GM21381 (cell line): ENCODE results near the gene PXN.

ENCODE experiments used
- ATAC-seq: cut with Tn5 transposase; IDR thresholded peaks from one replicate; pipeline ENCODE4 v1.9.1; 2021; ENCODE audit warnings: mild to moderate bottlenecking, moderate library complexity; ENCODE audit not compliant: unreplicated experiment

The PXN gene

DNA sequence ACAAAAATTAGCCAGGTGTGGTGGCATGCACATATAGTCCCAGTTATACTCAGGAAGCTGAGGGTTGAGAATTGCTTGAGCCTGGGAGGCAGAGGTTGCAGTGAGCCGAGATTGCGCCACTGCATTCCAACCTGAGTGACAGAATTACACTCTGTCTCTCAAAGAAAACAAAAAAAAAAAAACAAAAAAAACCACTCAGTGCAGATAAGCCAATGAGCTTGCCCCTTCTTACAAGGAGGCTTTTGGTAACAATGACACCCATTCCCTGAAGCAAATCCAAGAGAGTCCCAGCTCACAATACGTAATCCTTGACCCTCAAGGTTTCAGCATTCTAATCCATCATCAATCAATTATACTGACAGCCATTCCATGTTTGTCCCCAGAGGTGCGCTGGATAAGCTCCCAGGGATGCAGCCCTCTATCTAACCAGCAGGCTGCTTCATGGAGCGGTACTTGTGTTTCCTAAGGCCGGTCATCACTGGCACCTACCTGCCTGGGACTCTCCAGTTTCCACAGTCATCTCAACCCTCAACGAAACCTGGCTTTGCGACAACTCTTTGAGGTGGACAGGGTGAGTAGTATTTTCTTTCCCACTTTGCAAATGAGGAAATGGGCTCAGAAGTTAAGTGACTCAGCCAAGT is 83.4 kb downstream of the PXN start:
- no peak for ATAC-seq

DNA sequence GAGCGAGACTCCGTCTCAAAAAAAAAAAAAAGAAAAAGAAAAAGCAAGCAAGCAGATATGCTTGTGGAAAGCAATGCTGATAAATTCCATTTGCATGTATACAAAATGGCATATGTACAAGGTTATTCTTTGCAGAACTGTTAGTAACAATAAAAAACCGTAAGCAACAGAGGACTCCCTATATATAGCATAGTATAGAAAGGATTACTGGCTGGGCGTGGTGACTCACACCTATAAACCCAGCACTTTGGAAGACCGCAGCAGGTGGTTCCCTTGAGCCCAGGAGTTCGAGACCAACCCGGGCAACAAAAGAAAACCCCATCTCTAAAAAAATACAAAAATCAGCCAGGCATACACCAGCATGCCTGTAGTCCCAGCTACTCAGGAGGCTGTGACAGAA is 84.6 kb downstream of the PXN start:
- ATAC-seq, result no peak

DNA sequence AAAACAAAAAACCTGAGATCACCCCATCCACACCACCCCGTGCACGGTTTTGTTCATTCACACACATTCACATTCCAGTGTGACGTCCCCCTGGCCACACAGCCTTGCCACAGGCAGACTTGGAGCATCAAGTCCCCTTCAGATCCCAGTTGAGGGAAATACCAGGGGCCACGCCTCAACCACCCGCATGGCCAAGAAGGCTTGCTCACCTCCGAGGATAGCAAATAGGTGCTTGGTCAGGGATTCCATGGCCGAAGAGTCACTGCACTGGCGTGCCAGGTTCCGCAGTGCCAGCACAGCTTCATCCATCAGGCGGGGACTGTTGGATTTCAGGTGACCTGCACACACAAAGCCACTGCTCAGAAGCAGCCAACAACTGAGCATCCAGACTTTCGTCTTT is 90.0 kb downstream of the PXN start:
- ATAC-seq, result no peak

DNA sequence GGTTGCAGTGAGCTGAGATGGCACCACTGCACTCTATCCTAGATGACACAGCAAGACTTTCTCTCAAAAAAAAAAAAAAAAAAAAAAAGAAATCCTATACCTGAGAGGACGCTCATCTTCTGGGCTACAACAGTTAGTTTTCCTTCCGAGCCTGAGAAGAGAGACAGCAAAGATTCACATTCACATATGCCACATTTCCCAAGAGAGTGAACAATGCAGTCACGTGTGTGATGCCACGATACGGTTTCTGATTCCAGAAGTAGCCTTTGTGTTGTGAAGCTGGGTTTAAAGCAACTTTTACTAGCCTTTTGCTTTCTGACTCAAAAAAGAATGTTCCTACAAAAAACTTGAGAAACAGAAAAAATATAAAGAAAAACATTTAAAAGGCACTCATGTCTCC is 90.5 kb downstream of the PXN start:
- ATAC-seq, result no peak

DNA sequence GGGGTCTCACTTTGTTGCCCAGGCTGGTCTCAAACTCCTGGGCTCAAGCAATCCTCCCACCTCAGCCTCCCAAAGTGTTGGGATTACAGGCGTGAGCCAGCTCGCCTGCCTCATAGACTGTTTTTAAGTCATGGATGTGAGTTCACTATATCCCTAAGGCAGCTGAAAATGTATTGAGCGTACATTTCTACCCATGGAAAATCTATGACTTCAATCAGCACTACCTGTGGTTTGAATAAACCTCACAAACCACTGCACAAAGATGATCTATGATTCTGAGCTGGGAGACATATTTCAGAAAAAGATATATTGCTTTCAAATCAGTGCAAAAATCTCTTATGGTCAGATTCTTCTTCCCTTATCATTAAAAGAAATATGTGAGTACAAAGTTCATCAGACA is 93.5 kb downstream of the PXN start:
- no peak for ATAC-seq

DNA sequence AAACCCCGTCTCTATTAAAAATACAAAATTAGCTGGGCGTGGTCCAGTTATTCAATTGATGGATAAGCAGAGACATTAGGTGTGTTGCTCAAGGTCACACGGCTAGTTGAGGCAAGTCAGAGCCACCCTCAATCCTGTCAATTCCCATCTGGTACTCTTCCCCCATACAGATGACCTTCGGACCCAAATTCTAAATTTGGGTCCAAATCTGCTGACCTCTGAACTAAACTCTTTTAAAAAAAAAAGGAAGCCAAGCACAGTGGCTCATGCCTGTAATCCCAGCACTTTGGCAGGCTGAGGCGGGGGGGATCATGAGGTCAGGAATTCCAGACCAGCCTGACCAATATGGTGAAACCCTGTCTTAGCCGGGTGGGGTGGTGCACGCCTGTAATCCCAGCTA is 94.9 kb downstream of the PXN start:
- ATAC-seq, result no peak

DNA sequence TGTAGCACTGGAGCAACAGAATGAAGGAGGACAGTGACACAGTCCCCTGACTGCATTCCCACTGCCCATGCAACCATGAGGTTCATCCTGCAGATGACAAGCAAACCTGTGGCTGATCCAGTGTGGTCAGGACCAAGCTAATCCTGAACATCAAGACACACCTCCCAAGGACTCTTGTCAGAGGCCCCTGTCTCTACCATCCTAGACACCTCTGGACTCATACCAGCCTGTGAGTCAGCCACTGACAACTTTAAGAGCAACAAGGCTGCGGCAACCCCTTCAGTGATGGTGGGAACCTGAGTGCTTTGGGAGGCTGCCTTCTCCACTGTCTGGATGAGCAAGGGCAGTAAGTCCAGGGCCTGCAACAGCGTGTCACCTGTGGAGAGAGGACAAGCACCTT is 95.6 kb downstream of the PXN start:
- no peak for ATAC-seq

DNA sequence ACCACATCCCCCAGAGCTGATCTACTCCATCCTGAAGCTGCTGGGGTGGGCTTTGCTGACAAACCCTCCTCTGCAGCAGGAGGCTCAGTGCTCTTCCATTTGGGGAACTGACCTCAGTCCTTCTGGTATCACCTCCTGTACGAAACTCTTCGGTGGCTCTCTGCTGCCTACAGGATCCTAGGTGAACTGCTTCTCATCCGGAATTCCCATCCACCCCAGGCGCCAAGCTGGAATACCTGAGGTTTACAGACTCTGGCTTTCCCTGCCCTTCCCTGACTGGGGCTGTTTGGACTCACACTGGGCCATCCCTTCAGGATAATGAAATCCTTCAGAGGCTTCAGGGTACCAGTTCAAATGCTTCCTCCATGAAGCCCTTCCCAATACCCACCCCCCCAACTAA is 97.2 kb downstream of the PXN start:
- ATAC-seq, result no peak

DNA sequence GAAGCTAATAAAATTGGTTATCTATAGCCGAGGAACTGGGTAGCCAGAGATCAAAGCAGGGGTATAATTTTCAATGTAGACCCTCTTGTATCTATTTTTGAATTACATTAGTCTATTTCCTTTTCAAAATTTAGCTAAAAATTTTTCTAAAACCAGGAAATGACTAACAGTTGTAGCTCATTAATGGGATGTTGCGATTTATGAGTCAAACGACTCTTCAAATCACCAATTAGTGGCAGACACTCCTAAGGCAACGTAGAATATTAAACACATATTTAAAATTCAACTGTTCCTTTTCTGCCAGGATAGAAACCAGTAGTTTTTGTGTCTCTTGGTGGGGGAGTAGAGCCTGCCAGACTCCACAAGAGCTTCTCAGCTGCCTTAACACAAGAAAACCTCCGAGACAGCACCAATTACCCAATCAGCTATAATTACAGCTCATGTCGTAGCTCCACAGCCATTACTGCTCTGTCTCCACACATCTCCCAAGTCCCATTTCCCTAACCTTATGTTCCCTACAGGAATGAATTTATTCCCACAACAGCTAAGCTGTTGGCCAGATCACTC is 97.9 kb downstream of the PXN start:
- ATAC-seq, result no peak

DNA sequence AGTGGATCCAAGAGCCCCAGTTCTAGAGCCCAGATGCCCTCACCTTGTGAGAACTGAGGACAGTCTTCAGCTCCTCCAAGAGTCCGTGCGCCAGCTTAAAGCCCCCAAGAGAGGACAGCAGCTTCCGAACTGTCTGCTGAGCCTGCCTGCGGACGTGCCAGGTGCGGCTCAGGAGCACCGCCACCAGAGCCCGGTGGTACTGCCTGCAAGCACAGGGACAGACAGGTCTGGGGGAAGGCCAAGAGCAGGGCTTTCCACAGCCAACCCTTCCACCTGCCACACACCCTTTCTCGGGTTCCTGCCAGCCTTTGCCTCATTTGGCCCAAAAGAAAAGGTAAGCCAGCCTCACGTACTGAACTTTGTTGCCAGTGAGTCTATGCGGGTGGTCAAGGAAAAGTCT is 101.2 kb downstream of the PXN start:
- ATAC-seq, result no peak

DNA sequence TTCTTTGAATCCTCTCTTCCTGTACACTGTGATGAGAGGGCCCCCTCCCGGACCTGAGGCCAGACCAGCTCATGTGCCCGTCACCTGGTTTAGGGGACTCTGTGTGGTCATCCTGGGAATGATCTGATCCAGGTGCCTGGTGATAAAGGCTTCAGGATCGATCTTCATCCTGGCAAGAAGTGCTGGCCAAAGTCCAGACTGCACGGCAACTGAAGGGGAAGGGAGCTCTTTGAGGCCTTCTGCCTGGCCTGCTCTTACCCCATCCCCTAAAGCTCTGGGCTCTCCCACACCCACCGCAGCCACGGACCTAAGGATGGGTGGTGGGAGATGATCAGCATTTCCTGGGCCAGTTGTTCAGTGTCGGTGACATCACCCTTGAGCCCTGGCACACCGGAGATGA is 102.8 kb downstream of the PXN start:
- no peak for ATAC-seq

DNA sequence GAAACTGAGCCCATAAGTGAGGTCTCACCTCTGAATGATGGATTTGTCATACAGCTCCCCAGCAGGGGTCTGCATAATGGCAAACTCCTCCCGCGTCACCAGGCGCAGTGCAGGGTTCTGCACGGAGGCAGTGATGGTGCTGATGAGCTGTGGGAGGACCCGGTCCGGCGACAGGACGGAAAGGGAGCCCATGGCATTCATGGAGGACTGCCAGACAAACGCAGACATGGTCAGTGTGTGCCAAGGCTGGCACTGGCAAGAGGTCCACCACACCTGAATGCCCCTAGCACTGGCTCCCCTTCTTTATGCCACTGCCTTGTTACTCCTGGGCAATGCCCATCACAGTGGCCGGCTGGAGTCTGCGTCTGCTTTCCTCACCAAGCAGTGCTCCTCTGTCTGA is 103.7 kb downstream of the PXN start:
- no peak for ATAC-seq
